Panc1 (cell line): ENCODE results near the gene KRTCAP2. TPM values are rescaled to one million over a fixed set of nuclear protein-coding genes. Genes with fewer than 3 reads are reported as not detected.
"Not testable (repeated sequence)": the region's sequence is repeated elsewhere in the genome, so short reads cannot be mapped to it uniquely, and the experiment has no call there.

Experiments used
- ATAC-seq: fragments of 200-7000 bp; cut with Tn5 transposase; 2 replicates; pipeline ENCODE4 v1.9.1; 2020; ENCODE audit warnings: mild to moderate bottlenecking, moderate library complexity
- BruUV-seq: library from RNA; stranded (reverse); fragments of 400-500 nt; replicated peaks from 2 replicates; lab custom pipeline; 2021; lab: Mats Ljungman, UMichigan
- CTCF ChIA-PET: fragments of 300-600 bp; sonication (Branson Sonifier 250); formaldehyde crosslinking; loops from one replicate; lab custom pipeline; 2022; ENCODE audit warnings: antibody characterized with exemption; lab: Charles Lee
- POLR2A ChIA-PET: fragments of 300-600 bp; sonication (Branson Sonifier 250); formaldehyde crosslinking; loops from one replicate; lab custom pipeline; 2022; ENCODE audit warnings: antibody characterized with exemption; lab: Charles Lee
- DNase-seq: peaks from one replicate; pipeline ENCODE4 v3.0.0-alpha.2; 2010; ENCODE audit warnings: low read depth, low spot score
- H3K27ac ChIP-seq: 2 replicates; pipeline ENCODE4 v1.5.1; 2011; ENCODE audit warnings: mild to moderate bottlenecking, low read length, inconsistent platforms
- H3K27me3 ChIP-seq: fragments of 200-500 bp; sonication (Bioruptor generic); 2 replicates; pipeline ENCODE4 v1.6.0; 2014; ENCODE audit warnings: low read length, inconsistent platforms; ENCODE audit not compliant: control insufficient read depth, insufficient read depth
- H3K36me3 ChIP-seq: fragments of 200-500 bp; sonication (Bioruptor generic); 2 replicates; pipeline ENCODE4 v1.5.1; 2014; ENCODE audit warnings: inconsistent platforms, mild to moderate bottlenecking, low read length, moderate library complexity; ENCODE audit not compliant: control insufficient read depth, insufficient read depth
- H3K4me1 ChIP-seq: 2 replicates; pipeline ENCODE4 v1.5.1; 2011; ENCODE audit warnings: inconsistent platforms, mild to moderate bottlenecking, low read length, moderate library complexity; ENCODE audit not compliant: control insufficient read depth, insufficient read depth
- H3K4me3 ChIP-seq, 2 experiments: 2 replicates each; pipeline ENCODE4 v1.5.1; 2011 to 2012; ENCODE audit warnings: low read depth in 2 of 2, low read length in 2 of 2, mild to moderate bottlenecking in 2 of 2, inconsistent platforms in 1 of 2, moderate library complexity in 1 of 2
- H3K9me3 ChIP-seq: fragments of 200-500 bp; sonication (Bioruptor generic); 2 replicates; pipeline ENCODE4 v1.5.1; 2014; ENCODE audit warnings: low read depth, mild to moderate bottlenecking, inconsistent platforms, low read length, moderate library complexity; ENCODE audit not compliant: control insufficient read depth, insufficient read depth
- CTCF ChIP-seq: fragments of 450-650 bp; IDR thresholded peaks from 2 replicates; pipeline ENCODE4 v1.5.1; 2017; ENCODE audit warnings: mild to moderate bottlenecking
- POLR2AphosphoS5 ChIP-seq: IDR thresholded peaks from 2 replicates; pipeline ENCODE4 v1.6.1; 2012; ENCODE audit warnings: mild to moderate bottlenecking, low read depth, low read length, moderate library complexity
- SIN3A ChIP-seq: IDR thresholded peaks from 2 replicates; pipeline ENCODE4 v1.6.1; 2012; ENCODE audit warnings: low read depth, mild to moderate bottlenecking, low read length, moderate library complexity, borderline replicate concordance; ENCODE audit not compliant: insufficient read depth
- TCF7L2 ChIP-seq: IDR thresholded peaks from 2 replicates; pipeline ENCODE4 v1.6.1; 2011; ENCODE audit warnings: mild to moderate bottlenecking, low read depth, low read length, inconsistent platforms
- in situ Hi-C: cut with HindIII; loops from 2 replicates; pipeline ENCODE4 v1.10.0; 2016; ENCODE audit warnings: low sequenced_read_pairs, low pct_unique_long_range_greater_than_20kb
- intact Hi-C: fragments of 100-400 bp; cut with micrococcal nuclease; formaldehyde crosslinking; loops from one replicate; pipeline ENCODE4 v1.10.0; 2022; ENCODE audit not compliant: unreplicated experiment
- total RNA-seq: library from RNA; stranded (reverse); gene quantifications from one replicate; pipeline ENCODE4 v1.2.1, GENCODE V29; 2021; ENCODE audit not compliant: unreplicated experiment
- TF ChIP-seq, protein P1 (sequence below), 2 experiments: IDR thresholded peaks; 2 replicates each; pipeline ENCODE4 v1.6.1; 2011 to 2012; ENCODE audit warnings: low read depth in 2 of 2, control low read depth in 1 of 2, low read length in 1 of 2, mild to moderate bottlenecking in 1 of 2, moderate library complexity in 1 of 2; ENCODE audit not compliant: insufficient read depth in 1 of 2

Gene KRTCAP2
- total RNA-seq, 1 experiment from 2014 or later, result 155 TPM

- H3K4me1 ChIP-seq, result peaks cover 6% of the 10 kb centered on the region; the same call in 1 of the 2 replicates
- H3K9me3 ChIP-seq, result no peaks in the 10 kb centered on the region
- H3K36me3 ChIP-seq, result no peaks in the 10 kb centered on the region; the same call in 1 of the 2 replicates
- in situ Hi-C loops, result no loop called here
- no peak for DNase-seq
- H3K4me3 ChIP-seq, result no peak overlapping the region
- no TSS peak for BruUV-seq
- no peaks in the 10 kb centered on the region for H3K27me3 ChIP-seq
- no peak overlapping the region for H3K27ac ChIP-seq
- TF ChIP-seq, protein P1, sequence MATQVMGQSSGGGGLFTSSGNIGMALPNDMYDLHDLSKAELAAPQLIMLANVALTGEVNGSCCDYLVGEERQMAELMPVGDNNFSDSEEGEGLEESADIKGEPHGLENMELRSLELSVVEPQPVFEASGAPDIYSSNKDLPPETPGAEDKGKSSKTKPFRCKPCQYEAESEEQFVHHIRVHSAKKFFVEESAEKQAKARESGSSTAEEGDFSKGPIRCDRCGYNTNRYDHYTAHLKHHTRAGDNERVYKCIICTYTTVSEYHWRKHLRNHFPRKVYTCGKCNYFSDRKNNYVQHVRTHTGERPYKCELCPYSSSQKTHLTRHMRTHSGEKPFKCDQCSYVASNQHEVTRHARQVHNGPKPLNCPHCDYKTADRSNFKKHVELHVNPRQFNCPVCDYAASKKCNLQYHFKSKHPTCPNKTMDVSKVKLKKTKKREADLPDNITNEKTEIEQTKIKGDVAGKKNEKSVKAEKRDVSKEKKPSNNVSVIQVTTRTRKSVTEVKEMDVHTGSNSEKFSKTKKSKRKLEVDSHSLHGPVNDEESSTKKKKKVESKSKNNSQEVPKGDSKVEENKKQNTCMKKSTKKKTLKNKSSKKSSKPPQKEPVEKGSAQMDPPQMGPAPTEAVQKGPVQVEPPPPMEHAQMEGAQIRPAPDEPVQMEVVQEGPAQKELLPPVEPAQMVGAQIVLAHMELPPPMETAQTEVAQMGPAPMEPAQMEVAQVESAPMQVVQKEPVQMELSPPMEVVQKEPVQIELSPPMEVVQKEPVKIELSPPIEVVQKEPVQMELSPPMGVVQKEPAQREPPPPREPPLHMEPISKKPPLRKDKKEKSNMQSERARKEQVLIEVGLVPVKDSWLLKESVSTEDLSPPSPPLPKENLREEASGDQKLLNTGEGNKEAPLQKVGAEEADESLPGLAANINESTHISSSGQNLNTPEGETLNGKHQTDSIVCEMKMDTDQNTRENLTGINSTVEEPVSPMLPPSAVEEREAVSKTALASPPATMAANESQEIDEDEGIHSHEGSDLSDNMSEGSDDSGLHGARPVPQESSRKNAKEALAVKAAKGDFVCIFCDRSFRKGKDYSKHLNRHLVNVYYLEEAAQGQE (IDR thresholded peaks at IDR 0.05; ENCODE audit: insufficient read depth in 1 of 2, low read depth in 2 of 2, low read length in 1 of 2), result no peak
- TF ChIP-seq CTCF, result no peak
- no peak for TF ChIP-seq POLR2AphosphoS5
- no peak for TF ChIP-seq TCF7L2
- no peak for TF ChIP-seq SIN3A
- ChIA-PET POLR2A (no interaction called here), CTCF (interaction anchor here (0.5 kb wide), 1 partner anchor 165 kb away, joined by 3 read pairs; no protein-coding TSS in a partner anchor)
- intact Hi-C loops, result no loop called here
- ATAC-seq, result no peak
Measured at GRCh38 chr1:155166051-155166470, 7.0 kb downstream of the KRTCAP2 start.

GRCh38 chr1:155164625-155165024 is 8.5 kb downstream of the KRTCAP2 start:
- H3K27ac ChIP-seq, H3K4me1 ChIP-seq, BruUV-seq, H3K4me3 ChIP-seq, DNase-seq, POLR2A ChIA-PET, H3K36me3 ChIP-seq, H3K9me3 ChIP-seq, ATAC-seq, intact Hi-C loops, H3K27me3 ChIP-seq, in situ Hi-C loops: not testable (repeated sequence)
- CTCF ChIA-PET, result interaction anchor here (0.8 kb wide), 1 partner anchor 8 kb away, joined by 6 read pairs; the partner anchor contains the start of gene KRTCAP2

GRCh38 chr1:155163785-155164184 is 9.3 kb downstream of the KRTCAP2 start:
- DNase-seq, POLR2A ChIA-PET, H3K27ac ChIP-seq, H3K4me3 ChIP-seq, intact Hi-C loops, H3K9me3 ChIP-seq, H3K4me1 ChIP-seq, BruUV-seq, CTCF ChIA-PET, ATAC-seq, H3K36me3 ChIP-seq, in situ Hi-C loops, H3K27me3 ChIP-seq: not testable (repeated sequence)

- H3K4me3 ChIP-seq, DNase-seq, CTCF ChIA-PET, H3K4me1 ChIP-seq, H3K27me3 ChIP-seq, H3K9me3 ChIP-seq, H3K36me3 ChIP-seq, POLR2A ChIA-PET, ATAC-seq, in situ Hi-C loops, intact Hi-C loops, BruUV-seq, H3K27ac ChIP-seq: not testable (repeated sequence)
Measured at GRCh38 chr1:155162631-155163030, 10.5 kb downstream of the KRTCAP2 start.
